ENCODE measurements around the gene CLTC.

DNA sequence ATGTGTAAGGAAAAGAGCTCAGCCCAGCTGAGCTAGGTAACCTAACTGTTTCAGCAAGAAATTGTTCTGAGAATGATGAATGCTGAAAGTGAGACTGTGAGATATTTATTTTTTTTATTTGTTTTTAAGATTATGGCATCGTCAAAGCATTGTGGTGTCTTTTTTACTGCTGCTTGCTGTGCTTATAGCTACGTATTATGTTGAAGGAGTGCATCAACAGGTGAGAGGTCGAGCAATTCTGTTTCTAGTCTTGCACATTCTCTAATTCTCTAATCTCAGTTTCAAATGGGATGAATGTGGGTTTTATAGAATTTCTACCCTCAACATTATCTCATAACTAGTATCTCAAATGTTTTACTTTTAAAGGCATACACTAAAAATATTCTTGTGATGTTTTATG, 117.6 kb downstream of the CLTC start:
- TF ChIP-seq POLR2AphosphoS5 (IDR thresholded peaks at IDR 0.05; ENCODE audit: low read depth, low read length) (no peak), YY1 (IDR thresholded peaks at IDR 0.05; ENCODE audit: low read depth, low read length) (no peak), EP300 (IDR thresholded peaks at IDR 0.05; ENCODE audit: borderline replicate concordance in 1 of 2, low read depth in 2 of 2, low read length in 2 of 2) (no peak), EZH2 (IDR thresholded peaks at IDR 0.05; ENCODE audit: low read depth, low read length, severe bottlenecking) (no peak), CEBPB (IDR thresholded peaks at IDR 0.05; ENCODE audit: low read depth, low read length) (no peak), TAF1 (IDR thresholded peaks at IDR 0.05; ENCODE audit: low read depth, low read length) (no peak), POLR2A (IDR thresholded peaks at IDR 0.05; ENCODE audit: control extremely low read depth in 1 of 2, low read depth in 2 of 2, low read length in 2 of 2) (no peak), RAD21 (IDR thresholded peaks at IDR 0.05 in 1 of 2, conservative IDR thresholded peaks at IDR 0.05 in 1 of 2; ENCODE audit: low read depth in 2 of 2, low read length in 2 of 2) (no peak), SRF (IDR thresholded peaks at IDR 0.05; ENCODE audit: low read depth, low read length) (no peak), CREB1 (IDR thresholded peaks at IDR 0.05) (no peak), SAP30 (IDR thresholded peaks at IDR 0.05; ENCODE audit: insufficient read depth, insufficient replicate concordance, low read length) (no peak), SP1 (IDR thresholded peaks at IDR 0.05; ENCODE audit: low read depth, low read length) (no peak)
- TF ChIP-seq, protein P1, sequence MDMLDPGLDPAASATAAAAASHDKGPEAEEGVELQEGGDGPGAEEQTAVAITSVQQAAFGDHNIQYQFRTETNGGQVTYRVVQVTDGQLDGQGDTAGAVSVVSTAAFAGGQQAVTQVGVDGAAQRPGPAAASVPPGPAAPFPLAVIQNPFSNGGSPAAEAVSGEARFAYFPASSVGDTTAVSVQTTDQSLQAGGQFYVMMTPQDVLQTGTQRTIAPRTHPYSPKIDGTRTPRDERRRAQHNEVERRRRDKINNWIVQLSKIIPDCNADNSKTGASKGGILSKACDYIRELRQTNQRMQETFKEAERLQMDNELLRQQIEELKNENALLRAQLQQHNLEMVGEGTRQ (IDR thresholded peaks at IDR 0.05; ENCODE audit: low read length) = no peak
- TF ChIP-seq, protein P2, sequence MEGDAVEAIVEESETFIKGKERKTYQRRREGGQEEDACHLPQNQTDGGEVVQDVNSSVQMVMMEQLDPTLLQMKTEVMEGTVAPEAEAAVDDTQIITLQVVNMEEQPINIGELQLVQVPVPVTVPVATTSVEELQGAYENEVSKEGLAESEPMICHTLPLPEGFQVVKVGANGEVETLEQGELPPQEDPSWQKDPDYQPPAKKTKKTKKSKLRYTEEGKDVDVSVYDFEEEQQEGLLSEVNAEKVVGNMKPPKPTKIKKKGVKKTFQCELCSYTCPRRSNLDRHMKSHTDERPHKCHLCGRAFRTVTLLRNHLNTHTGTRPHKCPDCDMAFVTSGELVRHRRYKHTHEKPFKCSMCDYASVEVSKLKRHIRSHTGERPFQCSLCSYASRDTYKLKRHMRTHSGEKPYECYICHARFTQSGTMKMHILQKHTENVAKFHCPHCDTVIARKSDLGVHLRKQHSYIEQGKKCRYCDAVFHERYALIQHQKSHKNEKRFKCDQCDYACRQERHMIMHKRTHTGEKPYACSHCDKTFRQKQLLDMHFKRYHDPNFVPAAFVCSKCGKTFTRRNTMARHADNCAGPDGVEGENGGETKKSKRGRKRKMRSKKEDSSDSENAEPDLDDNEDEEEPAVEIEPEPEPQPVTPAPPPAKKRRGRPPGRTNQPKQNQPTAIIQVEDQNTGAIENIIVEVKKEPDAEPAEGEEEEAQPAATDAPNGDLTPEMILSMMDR (IDR thresholded peaks at IDR 0.05; ENCODE audit: control extremely low read depth in 1 of 3, insufficient read depth in 1 of 3, low read depth in 1 of 3, low read length in 3 of 3) = no peak

Measured in H1 (cell line).